H1 (cell line): Measurements from ENCODE around the gene TET2. TPM values are rescaled to one million over a fixed set of nuclear protein-coding genes. Genes with fewer than 3 reads are reported as not detected.

Experiments
- HDAC6 ChIP-seq: IDR thresholded peaks from one replicate; pipeline ENCODE4 v1.7.1; 2012; ENCODE audit warnings: low read depth, mild to moderate bottlenecking, inconsistent platforms, low read length, moderate library complexity
- JUN ChIP-seq: IDR thresholded peaks from 2 replicates; pipeline ENCODE4 v1.6.1; 2011; ENCODE audit warnings: low read depth, mild to moderate bottlenecking, improper control_type of control experiment, low read length
- KDM5A ChIP-seq: fragments of 200-600 bp; IDR thresholded peaks from 2 replicates; pipeline ENCODE4 v1.7.1; 2012; ENCODE audit warnings: mild to moderate bottlenecking, low read length, inconsistent platforms, mixed read lengths
- polyA plus RNA-seq, 7 experiments: library from polyadenylated mRNA; depleted of rRNA in 3 of 7; stranded (reverse) in 5 of 7; unstranded in 2 of 7; fragments of >200 nt in 5 of 7; fragments of 200-250 nt in 2 of 7; gene quantifications; 1 replicate in 5 of 7; 2 replicates in 1 of 7; 4 replicates in 1 of 7; pipeline versions ENCODE4 v1.2.1 to v1.2.3, GENCODE V29; 2011 to 2013; ENCODE audit warnings: missing spikeins in 2 of 7, mixed read lengths in 2 of 7
- total RNA-seq: library from RNA; stranded (reverse); fragmentation: NEBNext Ultra II Directional; extraction: Animal tissue kit (Norgen Biotek cat#: 25700); gene quantifications from 2 replicates; pipeline ENCODE4 v1.2.1, GENCODE V29; 2021

TET2 gene
- total and polyA plus RNA-seq, 2 of the 8 experiments (the other 6 are each of a cell fraction or from before 2014, with no cell fraction given), result 1.0 to 2.6 TPM

- no peak for TF ChIP-seq KDM5A
- TF ChIP-seq JUN, result no peak
- no peak for TF ChIP-seq HDAC6
- TF ChIP-seq, all 59 proteins: peak for 0
Measured at GRCh38 chr4:105281124-105281415, 134.4 kb downstream of the TET2 start (continued).
